SK-N-SH treated with all-trans-retinoic acid at 6 μM for 48 hours (cell line): Measurements from ENCODE around the gene RIT1.

Experiments
- BACH2 ChIP-seq: fragments of 250-450 bp; sonication (Bioruptor Pico); IDR thresholded peaks from 2 replicates; pipeline ENCODE4 v1.9.0; 2021; ENCODE audit warnings: mild to moderate bottlenecking, borderline replicate concordance
- CREB5 ChIP-seq: fragments of 250-450 bp; sonication (Bioruptor Pico); IDR thresholded peaks from 2 replicates; pipeline ENCODE4 v1.5.1; 2020; ENCODE audit warnings: low read depth, mild to moderate bottlenecking, moderate library complexity
- CSDC2 ChIP-seq: fragments of 250-450 bp; sonication (Bioruptor Pico); IDR thresholded peaks from 2 replicates; pipeline ENCODE4 v1.5.0; 2020; ENCODE audit warnings: mild to moderate bottlenecking, moderate library complexity
- GLIS3 ChIP-seq: fragments of 250-450 bp; sonication (Bioruptor Pico); IDR thresholded peaks from 2 replicates; pipeline ENCODE4 v1.5.0; 2020; ENCODE audit warnings: mild to moderate bottlenecking, moderate library complexity
- PATZ1 ChIP-seq: fragments of 250-450 bp; sonication (Bioruptor Pico); IDR thresholded peaks from 2 replicates; pipeline ENCODE4 v1.8.0; 2020; ENCODE audit warnings: mild to moderate bottlenecking, moderate library complexity, borderline replicate concordance
- POU6F1 ChIP-seq: fragments of 250-450 bp; sonication (Bioruptor Pico); IDR thresholded peaks from 2 replicates; pipeline ENCODE4 v1.8.0; 2021; ENCODE audit warnings: low read depth, mild to moderate bottlenecking, moderate library complexity, borderline replicate concordance
- PPARA ChIP-seq: fragments of 250-450 bp; sonication (Bioruptor Pico); IDR thresholded peaks from 2 replicates; pipeline ENCODE4 v1.5.0; 2020; ENCODE audit warnings: mild to moderate bottlenecking, borderline replicate concordance
- RARB ChIP-seq: fragments of 250-450 bp; sonication (Bioruptor Pico); IDR thresholded peaks from 2 replicates; pipeline ENCODE4 v1.8.0; 2021; ENCODE audit warnings: mild to moderate bottlenecking, moderate library complexity
- SNAI2 ChIP-seq: fragments of 250-450 bp; sonication (Bioruptor Pico); IDR thresholded peaks from 2 replicates; pipeline ENCODE4 v1.5.0; 2020; ENCODE audit warnings: mild to moderate bottlenecking, moderate library complexity
- TCF4 ChIP-seq: fragments of 250-450 bp; sonication (Bioruptor Pico); IDR thresholded peaks from 2 replicates; pipeline ENCODE4 v1.8.0; 2021; ENCODE audit warnings: mild to moderate bottlenecking, moderate library complexity, borderline replicate concordance
- TOX ChIP-seq: fragments of 250-450 bp; sonication (Bioruptor Pico); IDR thresholded peaks from 2 replicates; pipeline ENCODE4 v1.8.0; 2021; ENCODE audit warnings: mild to moderate bottlenecking, moderate library complexity, borderline replicate concordance
- ZFP3 ChIP-seq: fragments of 250-450 bp; sonication (Bioruptor Pico); IDR thresholded peaks from 2 replicates; pipeline ENCODE4 v1.5.0; 2020; ENCODE audit warnings: mild to moderate bottlenecking, moderate library complexity
- ZFP30 ChIP-seq: fragments of 450-650 bp; formaldehyde crosslinking; IDR thresholded peaks from 2 replicates; pipeline ENCODE4 v1.5.0; 2022; ENCODE audit warnings: mild to moderate bottlenecking, moderate library complexity
- ZNF8 ChIP-seq: fragments of 450-650 bp; formaldehyde crosslinking; IDR thresholded peaks from 2 replicates; pipeline ENCODE4 v1.5.0; 2020; ENCODE audit warnings: mild to moderate bottlenecking, moderate library complexity

- no peak for TF ChIP-seq GLIS3
- no peak for TF ChIP-seq PATZ1 (CRISPR knock-in tag)
- TF ChIP-seq CSDC2 (CRISPR knock-in tag): no peak
- no peak for TF ChIP-seq TOX (CRISPR knock-in tag)
- no peak for TF ChIP-seq PPARA
- TF ChIP-seq RARB (CRISPR knock-in tag): no peak
- no peak for TF ChIP-seq SNAI2 (CRISPR knock-in tag)
- TF ChIP-seq ZNF8 (CRISPR knock-in tag): no peak
- no peak for TF ChIP-seq CREB5 (CRISPR knock-in tag)
- TF ChIP-seq ZFP30 (CRISPR knock-in tag): no peak
- no peak for TF ChIP-seq ZFP3 (CRISPR knock-in tag)
- TF ChIP-seq TCF4: no peak
- TF ChIP-seq POU6F1 (CRISPR knock-in tag): no peak
- TF ChIP-seq BACH2 (CRISPR knock-in tag): no peak
Observed at GRCh38 chr1:155872527-155872926, 38.6 kb downstream of the RIT1 start.
